ENCODE measurements around the gene TXNL4B.
"Not testable (repeated sequence)": the region's sequence is repeated elsewhere in the genome, so short reads cannot be mapped to it uniquely, and the experiment has no call there.

The TXNL4B gene

GRCh38 chr16:72083778-72084404 is 9.5 kb downstream of the TXNL4B start:
- no peak overlapping the region for H3K4me3 ChIP-seq (ENCODE audit: low read depth, low read length)
- no peak for DNase-seq (ENCODE audit: low read depth)

- DNase-seq (ENCODE audit: low read depth); H3K4me3 ChIP-seq (ENCODE audit: low read depth, low read length): not testable (repeated sequence)
Observed at GRCh38 chr16:72076991-72077706, 16.3 kb downstream of the TXNL4B start.

GRCh38 chr16:72075067-72075466 is 18.4 kb downstream of the TXNL4B start:
- H3K4me3 ChIP-seq (ENCODE audit: low read depth, low read length); DNase-seq (ENCODE audit: low read depth): not testable (repeated sequence)

- no peak overlapping the region for H3K4me3 ChIP-seq (ENCODE audit: low read depth, low read length)
- DNase-seq (ENCODE audit: low read depth), result no peak
Observed at GRCh38 chr16:72073560-72074230, 19.7 kb downstream of the TXNL4B start.

GRCh38 chr16:72072514-72073342 is 20.7 kb downstream of the TXNL4B start:
- DNase-seq (ENCODE audit: low read depth), result no peak
- no peak overlapping the region for H3K4me3 ChIP-seq (ENCODE audit: low read depth, low read length)

DNA sequence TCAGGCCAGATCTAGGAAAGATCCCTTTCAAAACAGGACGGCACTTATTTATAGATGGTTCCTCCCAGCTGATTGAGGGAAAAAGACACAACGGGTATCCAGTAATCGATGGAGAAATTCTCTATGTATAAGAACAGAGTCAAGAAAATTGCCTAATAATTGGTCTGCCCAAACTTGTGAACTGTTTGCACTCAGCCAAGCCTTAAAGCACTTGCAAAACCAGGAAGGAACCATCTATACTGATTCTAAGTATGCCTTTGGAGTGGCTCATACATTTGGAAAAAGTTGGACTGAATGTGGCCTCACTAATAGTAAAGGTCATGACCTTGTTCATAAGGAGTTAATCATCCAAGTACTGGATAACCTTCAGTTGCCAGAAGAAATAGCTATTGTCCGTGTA is 24.5 kb downstream of the TXNL4B start:
- DNase-seq (ENCODE audit: low read depth), result no peak
- H3K4me3 ChIP-seq (ENCODE audit: low read depth, low read length), result no peak overlapping the region

GRCh38 chr16:72066747-72067146 is 26.7 kb downstream of the TXNL4B start:
- H3K4me3 ChIP-seq (ENCODE audit: low read depth, low read length), result no peak overlapping the region
- DNase-seq (ENCODE audit: low read depth), result no peak

GRCh38 chr16:72064361-72064894 is 29.0 kb downstream of the TXNL4B start:
- H3K4me3 ChIP-seq (ENCODE audit: low read depth, low read length), result no peak overlapping the region
- DNase-seq (ENCODE audit: low read depth), result no peak

GRCh38 chr16:72061564-72061963 is 31.9 kb downstream of the TXNL4B start:
- no peak for DNase-seq (ENCODE audit: low read depth)
- no peak overlapping the region for H3K4me3 ChIP-seq (ENCODE audit: low read depth, low read length)

DNA sequence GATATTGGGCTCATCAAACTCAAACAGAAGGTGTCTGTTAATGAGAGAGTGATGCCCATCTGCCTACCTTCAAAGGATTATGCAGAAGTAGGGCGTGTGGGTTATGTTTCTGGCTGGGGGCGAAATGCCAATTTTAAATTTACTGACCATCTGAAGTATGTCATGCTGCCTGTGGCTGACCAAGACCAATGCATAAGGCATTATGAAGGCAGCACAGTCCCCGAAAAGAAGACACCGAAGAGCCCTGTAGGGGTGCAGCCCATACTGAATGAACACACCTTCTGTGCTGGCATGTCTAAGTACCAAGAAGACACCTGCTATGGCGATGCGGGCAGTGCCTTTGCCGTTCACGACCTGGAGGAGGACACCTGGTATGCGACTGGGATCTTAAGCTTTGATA is 33.0 kb downstream of the TXNL4B start:
- no peak overlapping the region for H3K4me3 ChIP-seq (ENCODE audit: low read depth, low read length)
- no peak for DNase-seq (ENCODE audit: low read depth)

DNA sequence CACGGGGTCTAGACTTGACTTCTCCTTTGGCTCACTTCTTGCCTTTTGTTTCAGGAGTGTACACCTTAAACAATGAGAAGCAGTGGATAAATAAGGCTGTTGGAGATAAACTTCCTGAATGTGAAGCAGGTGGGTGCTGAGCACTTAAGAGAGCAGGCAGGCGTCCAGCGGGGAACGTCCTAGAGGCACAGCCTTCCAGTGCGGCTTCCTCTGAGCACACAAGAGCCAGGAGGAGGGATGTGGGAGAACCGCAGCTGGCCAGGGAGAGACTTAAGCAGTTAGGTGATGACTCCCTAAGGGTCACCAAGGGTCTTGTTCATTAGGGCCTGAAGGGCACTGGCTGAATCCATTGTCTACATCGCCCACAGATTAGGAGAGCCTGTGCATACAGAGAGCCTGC is 34.4 kb downstream of the TXNL4B start:
- not testable (repeated sequence) for DNase-seq (ENCODE audit: low read depth); H3K4me3 ChIP-seq (ENCODE audit: low read depth, low read length)

- DNase-seq (ENCODE audit: low read depth); H3K4me3 ChIP-seq (ENCODE audit: low read depth, low read length): not testable (repeated sequence)
Observed at GRCh38 chr16:72057313-72057712, 36.1 kb downstream of the TXNL4B start.

DNA sequence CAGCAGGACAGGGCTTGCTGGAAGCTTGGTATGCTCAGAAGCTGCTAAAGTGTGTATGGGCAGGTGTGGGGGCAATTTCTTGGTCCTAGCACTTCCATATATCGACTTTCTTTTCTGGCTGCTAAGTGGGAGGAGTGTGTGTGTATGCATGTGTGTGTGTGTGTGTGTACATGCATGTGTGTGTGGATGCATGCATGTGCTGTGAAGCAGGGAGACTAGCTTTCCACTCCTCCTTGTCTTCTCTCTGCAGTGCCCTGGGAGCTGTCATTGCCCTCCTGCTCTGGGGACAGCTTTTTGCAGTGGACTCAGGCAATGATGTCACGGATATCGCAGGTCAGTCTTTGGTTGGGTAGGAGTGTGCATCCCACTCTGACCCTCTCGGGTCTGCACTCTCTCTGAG is 37.5 kb downstream of the TXNL4B start:
- no peak for DNase-seq (ENCODE audit: low read depth)
- no peak overlapping the region for H3K4me3 ChIP-seq (ENCODE audit: low read depth, low read length)

GRCh38 chr16:72054254-72054847 is 39.1 kb downstream of the TXNL4B start, which contains the start of gene HP:
TSS of gene HP (plus strand) at chr16:72054505. CDS start at chr16:72054653, 148 bp downstream.
- H3K4me3 ChIP-seq (ENCODE audit: low read depth, low read length); DNase-seq (ENCODE audit: low read depth): not testable (repeated sequence)

GRCh38 chr16:72051818-72052217 is 41.6 kb downstream of the TXNL4B start:
- H3K4me3 ChIP-seq (ENCODE audit: low read depth, low read length), result no peak overlapping the region
- DNase-seq (ENCODE audit: low read depth), result no peak

- DNase-seq (ENCODE audit: low read depth), result no peak
- no peak overlapping the region for H3K4me3 ChIP-seq (ENCODE audit: low read depth, low read length)
Observed at GRCh38 chr16:72050769-72051464, 42.5 kb downstream of the TXNL4B start.

- H3K4me3 ChIP-seq (ENCODE audit: low read depth, low read length), result no peak overlapping the region
- no peak for DNase-seq (ENCODE audit: low read depth)
Observed at GRCh38 chr16:72049110-72049509, 44.3 kb downstream of the TXNL4B start.

DNA sequence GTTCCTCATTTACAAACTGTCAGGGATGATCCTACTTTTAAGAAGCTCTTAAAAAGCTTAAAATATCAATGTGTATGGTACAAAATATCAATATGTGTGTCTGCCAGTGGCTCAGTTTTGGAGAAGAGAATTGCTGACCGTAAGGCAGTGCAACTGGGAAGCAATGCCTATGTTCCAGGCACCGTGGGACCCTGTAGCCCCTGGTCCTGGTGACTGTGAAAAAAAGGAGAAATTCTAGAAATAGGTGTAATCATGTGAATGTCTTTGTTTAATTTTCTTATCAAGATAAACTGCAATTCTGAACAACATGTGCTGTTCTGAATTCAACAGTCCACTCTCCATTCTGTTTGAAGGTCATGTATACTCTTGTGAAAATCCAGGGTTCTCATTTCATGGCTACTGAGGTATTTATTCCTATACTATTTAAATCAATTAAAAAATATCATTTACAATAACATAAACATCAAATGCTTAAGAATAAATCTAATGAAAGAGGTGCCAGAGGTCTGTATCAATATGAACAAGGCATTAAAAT is 48.5 kb downstream of the TXNL4B start:
- no peak overlapping the region for H3K4me3 ChIP-seq (ENCODE audit: low read depth, low read length)
- DNase-seq (ENCODE audit: low read depth), result no peak

Data from skeletal muscle cell (primary cell).